Measurements from ENCODE around the gene CELF2. TPM values are rescaled to one million over a fixed set of nuclear protein-coding genes. Genes with fewer than 3 reads are reported as not detected.

CELF2 gene
- total RNA-seq, 2 donors from 2014 or later = 63.2 to 69.4 TPM

GRCh38 chr10:11307004-11307403 lies 289.3 kb downstream of the CELF2 start:
- Histone ChIP-seq H3K9me3 (peaks cover 0 to 16% of the 10 kb centered on the region in 2 donors), H3K27ac (no peak overlapping the region), H3K36me3 (peaks cover 59% of the 10 kb centered on the region), H3K4me1 (no peaks in the 10 kb centered on the region), H3K4me3 (no peak overlapping the region), H3K27me3 (no peaks in the 10 kb centered on the region)
- no peak for DNase-seq (ENCODE audit: low spot score)
- no peak for TF ChIP-seq CTCF (IDR thresholded peaks at IDR 0.05)

- Histone ChIP-seq H3K9me3 (peaks cover 0 to 16% of the 10 kb centered on the region in 2 donors), H3K27me3 (no peaks in the 10 kb centered on the region), H3K4me1 (no peaks in the 10 kb centered on the region), H3K27ac (no peak overlapping the region), H3K4me3 (no peak overlapping the region), H3K36me3 (peaks cover 50% of the 10 kb centered on the region)
- no peak for DNase-seq (ENCODE audit: low spot score)
- TF ChIP-seq CTCF (IDR thresholded peaks at IDR 0.05) = no peak
Observed at GRCh38 chr10:11307937-11308336, 290.3 kb downstream of the CELF2 start.

GRCh38 chr10:11311027-11311426 lies 293.4 kb downstream of the CELF2 start:
- Histone ChIP-seq H3K27ac (no peak overlapping the region), H3K4me3 (no peak overlapping the region), H3K27me3 (no peaks in the 10 kb centered on the region), H3K9me3 (peaks cover 0 to 16% of the 10 kb centered on the region in 2 donors), H3K36me3 (peaks cover 39% of the 10 kb centered on the region), H3K4me1 (no peaks in the 10 kb centered on the region)
- no peak for DNase-seq (ENCODE audit: low spot score)
- TF ChIP-seq CTCF (IDR thresholded peaks at IDR 0.05) = no peak

- TF ChIP-seq CTCF (IDR thresholded peaks at IDR 0.05) = no peak
- H3K36me3 ChIP-seq = peaks cover 38% of the 10 kb centered on the region
- no peaks in the 10 kb centered on the region for H3K4me1 ChIP-seq
- H3K27ac ChIP-seq = no peak overlapping the region
- H3K9me3 ChIP-seq = no peaks in the 10 kb centered on the region
- DNase-seq (ENCODE audit: low spot score) = no peak
- no peak overlapping the region for H3K4me3 ChIP-seq
- H3K27me3 ChIP-seq = no peaks in the 10 kb centered on the region
Observed at GRCh38 chr10:11313463-11313862, 295.8 kb downstream of the CELF2 start.

- no peak for DNase-seq (ENCODE audit: low spot score)
- H3K9me3 ChIP-seq = no peaks in the 10 kb centered on the region
- no peak overlapping the region for H3K4me3 ChIP-seq
- no peaks in the 10 kb centered on the region for H3K27me3 ChIP-seq
- H3K36me3 ChIP-seq = peaks cover 72% of the 10 kb centered on the region
- no peak overlapping the region for H3K27ac ChIP-seq
- no peak for TF ChIP-seq CTCF (IDR thresholded peaks at IDR 0.05)
- no peaks in the 10 kb centered on the region for H3K4me1 ChIP-seq
Observed at GRCh38 chr10:11317936-11318670, 300.4 kb downstream of the CELF2 start.
